CD4-positive, alpha-beta T cell treated with Interferon gamma for 1 hour (primary cell): ENCODE data around the gene POLR1A.

Experiments
- DNase-seq: peaks from one replicate; pipeline ENCODE4 v3.0.0-alpha.2; 2020

The POLR1A gene

GRCh38 chr2:86036669-86037138, 69.0 kb downstream of the POLR1A start:
- DNase-seq: no peak

GRCh38 chr2:86035883-86036668, 69.6 kb downstream of the POLR1A start:
- DNase-seq: peak; percentile 83

GRCh38 chr2:86035376-86035882, 70.3 kb downstream of the POLR1A start:
- DNase-seq: no peak

- DNase-seq: no peak
Measured at GRCh38 chr2:86033751-86034692, 71.7 kb downstream of the POLR1A start.

GRCh38 chr2:86032861-86033595, 72.7 kb downstream of the POLR1A start:
- DNase-seq: no peak

- DNase-seq: no peak
Measured at GRCh38 chr2:86031606-86032005, 74.1 kb downstream of the POLR1A start.

- no peak for DNase-seq
Measured at GRCh38 chr2:86031151-86031550, 74.5 kb downstream of the POLR1A start.

- no peak for DNase-seq
Measured at GRCh38 chr2:86029873-86030272, 75.8 kb downstream of the POLR1A start.

- no peak for DNase-seq
Measured at GRCh38 chr2:86028766-86029381, 76.8 kb downstream of the POLR1A start.

GRCh38 chr2:86027922-86028765, 77.5 kb downstream of the POLR1A start:
- no peak for DNase-seq

GRCh38 chr2:86027196-86027921, 78.3 kb downstream of the POLR1A start:
- DNase-seq: no peak

GRCh38 chr2:86026744-86027065, 79.0 kb downstream of the POLR1A start:
- DNase-seq: no peak

- no peak for DNase-seq
Measured at GRCh38 chr2:86025976-86026743, 79.5 kb downstream of the POLR1A start.

- no peak for DNase-seq
Measured at GRCh38 chr2:86025229-86025820, 80.4 kb downstream of the POLR1A start.

- DNase-seq: no peak
Measured at GRCh38 chr2:86023366-86023712, 82.3 kb downstream of the POLR1A start.

- DNase-seq: no peak
Measured at GRCh38 chr2:86022661-86023365, 82.9 kb downstream of the POLR1A start.

GRCh38 chr2:86021396-86022378, 84.0 kb downstream of the POLR1A start:
- DNase-seq: no peak

- DNase-seq: no peak
Measured at GRCh38 chr2:86020984-86021383, 84.7 kb downstream of the POLR1A start.
